GM19395 (cell line): ENCODE results near the gene NAALADL1.
"Not testable (repeated sequence)": the region's sequence is repeated elsewhere in the genome, so short reads cannot be mapped to it uniquely, and the experiment has no call there.

Experiments used
- ATAC-seq: cut with Tn5 transposase; IDR thresholded peaks from one replicate; pipeline ENCODE4 v1.9.1; 2021; ENCODE audit warnings: mild to moderate bottlenecking, moderate library complexity; ENCODE audit not compliant: unreplicated experiment

NAALADL1 gene

DNA sequence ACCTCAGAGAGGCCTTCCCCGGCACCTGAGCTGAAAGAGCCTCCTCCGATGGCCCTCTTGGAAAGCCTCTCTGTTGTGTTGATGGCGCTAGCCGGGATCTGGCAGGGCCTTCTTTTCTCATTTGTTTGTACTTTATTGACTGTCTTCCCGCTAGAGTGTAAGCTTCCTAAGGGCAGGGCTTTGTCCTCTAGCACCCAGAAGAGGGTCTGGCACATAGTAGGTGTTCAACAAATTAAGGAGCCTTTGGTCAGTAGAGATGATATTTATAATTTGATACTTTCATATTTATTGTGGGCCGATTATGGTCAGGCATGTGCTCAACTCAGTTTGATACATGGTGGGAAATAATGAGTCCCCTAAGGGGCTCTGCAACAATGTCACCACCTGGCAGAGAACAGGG lies 40.4 kb downstream of the NAALADL1 start:
- ATAC-seq, result no peak

- no peak for ATAC-seq
Observed at GRCh38 chr11:65016705-65017104, 41.6 kb downstream of the NAALADL1 start.

DNA sequence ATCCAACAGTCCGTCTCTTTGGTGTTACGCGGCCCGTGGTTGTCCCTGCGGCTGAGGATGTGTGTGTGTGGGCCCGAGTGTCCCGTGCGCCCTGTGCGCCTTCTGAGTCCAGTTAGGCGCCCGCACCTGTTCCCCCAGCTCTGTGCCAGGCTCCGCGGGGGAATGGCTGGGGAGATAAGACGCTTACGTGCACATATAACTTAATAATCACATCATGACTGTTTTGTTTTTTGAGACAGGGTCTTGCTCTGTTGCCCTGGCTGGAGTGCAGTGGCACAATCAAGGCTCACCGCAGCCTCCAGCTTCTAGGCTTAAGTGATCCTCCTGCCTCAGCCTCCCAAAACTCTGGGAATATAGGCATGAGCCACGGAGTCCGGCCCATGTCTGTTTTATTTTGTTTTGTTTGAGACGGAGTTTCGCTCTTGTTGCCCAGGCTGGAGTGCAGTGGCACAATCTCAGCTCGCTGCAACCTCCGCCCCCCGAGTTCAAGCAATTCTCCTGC lies 43.6 kb downstream of the NAALADL1 start:
- no peak for ATAC-seq

DNA sequence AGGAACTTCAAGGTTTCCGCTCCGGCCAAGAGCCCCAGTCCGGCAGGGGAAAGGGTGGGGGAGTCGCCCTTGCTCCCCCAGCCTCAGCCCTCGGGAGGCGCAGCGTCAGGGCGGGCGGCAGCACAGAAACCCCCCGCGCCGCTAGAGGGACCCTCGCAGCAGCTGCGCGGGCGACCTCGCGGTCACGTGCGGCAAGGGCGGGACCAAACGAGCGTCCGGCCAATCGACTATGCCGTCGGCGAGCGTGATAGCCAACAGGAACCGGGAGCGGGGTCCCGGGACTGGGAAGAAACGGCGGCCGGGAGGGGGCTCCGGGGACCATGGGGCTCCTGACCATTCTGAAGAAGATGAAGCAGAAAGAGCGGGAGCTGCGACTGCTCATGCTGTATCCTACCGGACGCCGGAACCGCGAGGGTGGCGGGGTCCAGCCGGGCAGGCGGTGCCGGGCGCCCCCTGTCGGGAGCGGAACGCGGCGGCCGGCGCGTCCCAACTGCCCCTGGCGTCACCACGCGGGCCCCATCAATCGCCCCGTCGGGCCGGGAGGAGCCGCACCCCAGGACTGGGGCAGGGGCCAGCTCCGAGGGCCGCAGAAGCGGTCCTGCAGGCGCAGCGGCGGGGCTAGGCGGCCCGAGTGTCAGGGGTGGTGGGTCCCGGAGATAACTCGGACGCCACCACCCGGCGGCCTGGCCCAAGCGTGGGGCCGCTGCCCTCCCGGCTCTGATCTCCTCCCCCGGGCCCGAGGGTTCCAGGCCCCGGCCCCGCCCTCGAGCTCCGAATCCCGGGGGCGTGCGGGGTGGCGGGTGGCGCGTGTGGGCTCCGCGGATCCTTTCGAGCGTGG lies 44.2 kb downstream of the NAALADL1 start, which contains the start of gene ARL2:
TSS of gene ARL2 (plus strand) at position 273 of the 838 bp plus-strand sequence. CDS start at position 321, 48 bp downstream.
- peak; percentile 81 for ATAC-seq

GRCh38 chr11:65013130-65013887 lies 45.0 kb downstream of the NAALADL1 start:
- ATAC-seq, result peak; percentile 76

DNA sequence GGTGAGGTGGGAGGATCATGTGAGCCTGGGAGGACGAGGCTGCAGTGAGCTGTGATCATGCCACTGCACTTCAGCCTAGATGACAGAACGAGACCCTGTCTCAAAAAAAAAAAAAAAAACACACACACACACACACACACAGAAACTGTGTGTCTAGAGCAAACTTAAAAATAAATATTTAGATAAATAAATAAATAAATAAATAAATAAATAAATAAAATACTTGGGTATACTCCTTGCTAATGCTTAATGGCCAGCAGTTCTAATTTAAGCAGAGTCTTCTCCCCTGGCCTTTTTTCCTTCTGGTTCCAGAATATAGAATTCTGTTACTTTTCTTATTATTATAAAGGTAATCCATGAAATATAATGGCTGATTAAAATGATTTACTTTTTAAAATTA lies 49.5 kb downstream of the NAALADL1 start:
- ATAC-seq, result no peak

DNA sequence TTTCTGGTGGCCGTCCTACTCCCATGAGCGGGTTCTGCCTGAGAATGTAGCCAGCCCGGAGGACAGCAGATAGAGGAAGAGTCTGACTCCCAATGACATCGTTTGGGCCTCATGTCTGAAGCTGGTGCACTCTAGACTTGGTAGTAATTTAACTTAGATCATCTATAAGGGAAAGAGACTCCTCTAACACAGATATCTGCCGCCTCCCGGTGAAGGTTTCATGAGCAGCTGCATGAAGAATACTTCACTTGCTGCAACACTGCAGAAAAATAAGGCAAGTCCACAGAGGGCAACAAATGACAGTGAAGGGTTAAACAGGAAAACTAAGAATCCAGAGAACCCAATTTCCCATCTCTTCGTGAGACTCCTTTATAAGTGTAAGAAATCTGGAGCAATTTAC lies 50.3 kb downstream of the NAALADL1 start:
- ATAC-seq, result no peak

GRCh38 chr11:65003968-65004367 lies 54.4 kb downstream of the NAALADL1 start:
- not testable (repeated sequence) for ATAC-seq

GRCh38 chr11:65003282-65003681 lies 55.1 kb downstream of the NAALADL1 start:
- ATAC-seq, result no peak

- ATAC-seq, result no peak
Observed at GRCh38 chr11:65002706-65003105, 55.6 kb downstream of the NAALADL1 start.

- ATAC-seq, result no peak
Observed at GRCh38 chr11:64999478-64999877, 58.9 kb downstream of the NAALADL1 start.

DNA sequence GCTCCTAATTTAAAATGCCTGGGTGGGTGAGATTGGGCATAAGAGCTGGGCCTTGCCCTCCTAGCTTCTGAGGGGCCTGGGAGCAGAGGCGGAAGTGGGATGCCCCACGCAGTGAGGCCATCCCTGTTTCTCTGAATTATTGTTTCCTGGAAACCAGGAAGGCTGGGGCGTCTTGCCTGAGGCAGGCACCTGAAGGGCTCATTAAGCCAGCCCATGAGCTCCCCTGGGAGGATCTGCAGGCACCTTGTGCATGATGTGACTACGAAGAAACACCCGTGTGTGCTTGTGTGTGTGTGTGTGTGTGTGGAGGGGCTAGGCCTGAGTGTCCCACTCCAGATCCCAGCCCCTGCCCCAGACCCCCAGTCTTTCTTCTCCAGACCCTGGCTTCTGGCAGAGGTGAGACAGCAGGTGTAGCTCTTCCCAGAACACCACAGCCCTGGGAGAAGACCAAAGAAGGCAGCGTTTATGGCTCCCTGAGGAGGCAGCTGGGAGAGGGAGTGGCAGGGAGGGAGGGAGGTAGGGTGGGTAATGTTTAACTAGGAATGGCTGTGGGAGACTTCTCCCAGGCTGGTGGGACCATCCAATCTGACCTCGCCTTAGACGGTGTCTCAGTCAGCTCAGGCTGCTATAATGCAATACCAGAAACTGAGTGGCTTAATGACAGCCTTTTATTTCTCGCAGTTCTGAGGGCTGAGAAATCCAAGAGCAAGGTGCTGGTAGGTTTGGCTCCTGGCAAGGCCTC lies 59.5 kb downstream of the NAALADL1 start:
- ATAC-seq, result no peak

DNA sequence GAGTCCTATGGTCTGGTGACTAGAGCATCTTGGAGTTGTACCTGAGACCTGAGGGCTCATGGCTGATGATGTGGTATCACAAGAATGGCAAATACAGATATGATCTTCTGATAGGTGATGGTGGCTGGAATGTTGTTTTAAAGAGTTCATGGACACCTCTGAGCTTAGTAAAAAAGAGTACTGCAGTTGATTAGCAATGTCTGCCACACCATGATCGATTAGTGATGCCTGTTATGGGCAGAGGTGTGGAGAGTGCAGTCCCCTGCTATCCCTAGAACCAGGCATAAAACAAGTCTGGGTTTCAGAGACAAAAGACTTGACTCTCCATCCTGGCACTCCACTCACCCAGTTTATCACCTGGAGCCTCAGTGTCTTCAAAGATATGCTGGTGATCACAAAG lies 60.2 kb downstream of the NAALADL1 start:
- no peak for ATAC-seq

DNA sequence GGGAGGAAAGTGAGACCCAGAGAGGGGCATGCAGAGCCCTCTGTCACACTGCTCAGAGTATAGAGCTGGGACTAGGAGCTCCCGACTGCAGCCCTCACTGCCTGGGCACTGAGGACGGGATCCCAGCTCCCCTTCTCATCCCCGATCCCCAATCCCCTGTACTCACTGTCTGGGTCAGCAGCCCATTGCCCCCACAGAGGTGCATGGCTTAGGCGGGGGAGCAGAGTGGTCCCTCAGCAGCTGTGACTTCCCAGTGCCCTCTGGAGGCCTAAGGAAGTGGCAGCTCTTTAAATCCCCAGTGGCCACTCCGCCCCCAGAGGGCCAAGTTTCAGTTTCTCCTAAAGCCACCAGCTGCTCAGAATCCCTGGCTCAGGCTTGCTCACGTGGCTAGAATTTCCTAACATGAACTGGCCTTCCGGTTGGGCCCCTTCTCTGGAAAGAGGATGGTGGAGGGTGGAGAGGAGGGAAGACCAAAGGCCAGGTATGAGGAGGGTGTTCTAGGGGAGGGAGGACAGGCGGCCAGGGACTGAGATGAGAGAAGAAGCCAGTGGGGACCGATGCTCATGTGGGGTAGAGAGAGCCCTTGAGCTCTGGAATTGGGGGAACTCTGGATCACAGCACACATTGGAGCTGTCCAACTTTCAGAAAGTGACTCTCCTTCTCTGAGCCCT lies 61.5 kb downstream of the NAALADL1 start, which contains the start of gene BATF2:
TSS of gene BATF2 (minus strand) at position 262 of the 671 bp plus-strand sequence. CDS start at position 205, 57 bp downstream.
- no peak for ATAC-seq

DNA sequence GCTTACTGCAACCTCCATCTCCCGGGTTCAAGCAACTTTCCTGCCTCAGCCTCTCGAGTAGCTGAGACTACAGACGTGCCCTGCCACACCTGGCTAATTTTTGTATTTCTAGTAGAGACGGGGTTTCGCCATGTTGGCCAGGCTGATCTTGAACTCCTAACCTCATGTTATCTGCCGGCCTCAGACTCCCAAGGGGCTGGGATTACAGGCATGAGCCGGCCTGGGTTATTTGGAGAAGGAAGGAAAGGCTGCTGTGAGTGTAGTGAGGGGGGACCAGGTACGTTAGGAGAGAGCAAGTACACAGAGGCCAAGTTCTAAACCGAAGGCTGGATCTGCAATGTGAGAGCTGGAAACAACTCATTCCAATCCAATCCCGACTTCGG lies 62.0 kb downstream of the NAALADL1 start:
- no peak for ATAC-seq
